SK-MEL-5 (cell line): ENCODE measurements around the gene CD2AP. TPM values are rescaled to one million over a fixed set of nuclear protein-coding genes. Genes with fewer than 3 reads are reported as not detected.
"Not testable (repeated sequence)": the region's sequence is repeated elsewhere in the genome, so short reads cannot be mapped to it uniquely, and the experiment has no call there.

Experiments used
- DNase-seq: peaks from one replicate; pipeline ENCODE4 v3.0.0-alpha.2; 2016; ENCODE audit warnings: low read depth, low spot score
- in situ Hi-C: cut with HindIII; loops from 2 replicates; pipeline ENCODE4 v1.10.0; 2016; ENCODE audit warnings: low sequenced_read_pairs, high pct_unique_total_duplicates, low pct_unique_long_range_greater_than_20kb
- total RNA-seq: library from RNA; depleted of rRNA; stranded (reverse); fragments of >200 nt; shearing (Covaris generic); gene quantifications from 2 replicates; pipeline ENCODE4 v1.2.3, GENCODE V29; 2014

Gene CD2AP
- total RNA-seq, 1 experiment from 2014 or later, result 26.5 TPM

DNA sequence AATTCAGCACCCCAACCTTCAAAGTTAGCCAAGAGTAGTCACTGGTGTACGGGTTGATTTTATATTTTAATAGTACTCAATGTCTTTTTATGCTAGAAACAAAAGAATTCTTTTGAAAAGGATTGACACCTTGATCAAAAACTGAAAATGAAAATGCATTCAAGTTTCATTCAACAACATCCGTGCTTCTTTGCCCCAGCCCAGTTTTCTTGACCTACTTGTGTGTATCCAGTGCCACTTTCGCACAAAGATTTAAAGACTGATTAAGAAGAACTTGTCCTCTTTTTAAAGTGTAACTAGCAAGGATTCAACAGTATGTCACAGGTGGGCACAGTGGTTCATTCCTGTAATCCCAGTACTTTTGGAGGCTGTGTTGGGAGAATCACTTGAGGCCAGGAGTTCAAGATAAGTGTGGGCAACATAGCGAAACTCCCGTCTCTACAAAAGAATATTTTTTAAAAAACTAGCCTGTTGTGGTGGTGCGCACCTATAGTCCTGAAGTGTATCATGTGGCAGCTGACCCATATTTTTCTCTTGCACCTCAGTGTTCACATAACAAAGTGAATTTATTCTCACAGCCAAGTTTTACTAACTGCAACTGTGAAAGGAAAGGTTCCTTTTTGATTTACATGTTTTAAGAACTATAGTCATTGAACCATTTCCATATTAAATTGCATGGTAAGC is 22.7 kb upstream of the CD2AP start:
- no peak for DNase-seq
- in situ Hi-C loops, result no loop called here

DNA sequence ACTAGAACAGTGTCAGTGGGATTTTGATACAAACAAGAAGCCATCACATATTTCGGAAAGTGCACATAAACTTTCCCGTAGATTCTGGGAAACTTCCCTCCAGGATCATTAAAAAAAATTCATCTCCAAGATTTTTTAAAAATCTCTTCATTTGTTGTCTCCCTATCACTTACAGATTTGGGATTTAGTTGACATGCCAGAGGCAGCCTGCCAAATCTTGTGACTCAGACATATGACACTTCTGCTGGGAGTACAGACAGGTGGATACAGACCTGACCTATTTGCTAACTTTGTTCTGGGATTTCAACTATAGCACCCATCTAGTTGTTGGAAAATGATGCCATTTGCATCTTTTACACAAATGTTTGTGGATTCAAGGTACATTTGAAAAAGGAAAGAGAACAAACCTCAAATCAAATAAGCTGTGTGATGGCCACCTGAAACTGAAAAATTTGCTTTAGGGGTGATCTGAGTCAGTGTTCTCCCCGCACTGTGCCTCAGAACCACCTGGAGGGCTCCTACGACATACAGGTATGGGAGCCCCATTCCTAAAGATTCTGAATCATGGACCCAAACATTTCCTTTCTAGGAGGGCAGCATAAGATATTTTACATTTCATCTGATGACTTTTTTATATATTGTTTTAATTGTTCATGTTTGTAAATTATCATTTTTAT is 21.9 kb upstream of the CD2AP start:
- in situ Hi-C loops, result no loop called here
- DNase-seq, result no peak

DNA sequence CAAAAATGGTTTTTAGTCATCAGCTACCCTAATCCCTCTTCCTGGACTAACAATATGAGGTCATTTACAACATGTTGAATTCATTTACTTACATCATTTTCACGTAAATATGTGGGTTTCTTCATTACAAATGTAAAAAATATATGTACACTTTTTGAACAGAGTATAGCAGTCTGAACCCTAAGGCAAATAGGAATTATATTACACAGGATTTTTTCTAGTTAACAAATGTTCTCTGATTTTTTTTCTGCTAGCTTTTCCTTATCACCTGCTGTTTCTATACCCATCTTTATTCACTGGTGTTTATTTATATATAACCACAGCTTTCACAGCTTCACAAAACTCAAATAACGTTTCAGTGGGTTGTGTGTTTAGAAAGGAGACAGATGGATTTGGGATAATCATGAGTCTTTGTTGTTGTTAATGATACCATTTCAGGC is 21.0 kb upstream of the CD2AP start:
- in situ Hi-C loops, result no loop called here
- no peak for DNase-seq

GRCh38 chr6:47457370-47457769 is 20.2 kb upstream of the CD2AP start:
- no peak for DNase-seq
- in situ Hi-C loops, result no loop called here

- DNase-seq, result no peak
- in situ Hi-C loops, result no loop called here
Observed at GRCh38 chr6:47464052-47464451, 13.5 kb upstream of the CD2AP start.

DNA sequence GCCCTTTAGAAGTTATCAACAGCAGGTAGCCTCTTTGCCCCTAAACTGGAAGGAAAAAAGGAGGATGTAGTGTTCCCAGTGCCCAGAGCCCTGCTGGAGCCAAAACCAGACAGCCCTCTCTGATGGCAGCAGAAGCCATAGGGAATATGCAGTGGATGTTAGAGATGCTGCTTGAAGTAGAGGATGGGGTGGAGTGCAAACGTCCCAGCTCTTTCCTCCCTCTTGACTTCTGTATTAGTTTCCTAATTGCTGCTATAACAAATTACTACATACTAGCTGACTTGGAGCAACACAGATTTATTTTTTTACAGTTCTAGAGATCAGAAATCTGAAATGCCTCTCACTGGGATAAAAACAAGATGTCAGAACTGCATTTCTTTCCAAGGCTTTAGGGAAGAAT is 12.5 kb upstream of the CD2AP start:
- no peak for DNase-seq
- in situ Hi-C loops, result no loop called here

DNA sequence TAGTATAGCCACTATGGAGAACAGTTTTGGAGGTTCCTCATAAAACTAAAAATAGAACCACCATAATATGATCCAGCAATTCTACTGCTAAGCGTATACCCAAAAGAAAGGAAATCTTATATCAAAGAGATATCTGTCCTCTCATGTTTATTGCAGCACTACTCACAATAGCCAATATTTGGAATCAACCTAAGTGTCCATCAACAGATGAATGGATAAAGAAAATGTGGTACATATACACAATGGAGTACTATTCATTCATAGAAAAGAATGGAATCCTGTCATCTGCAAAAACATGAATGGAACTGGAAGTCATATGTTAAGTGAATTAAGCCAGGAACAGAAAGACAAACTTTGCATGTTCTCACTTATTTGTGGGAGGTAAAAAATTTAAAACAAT is 5.7 kb upstream of the CD2AP start:
- peak; percentile 77 for DNase-seq
- in situ Hi-C loops, result no loop called here

DNA sequence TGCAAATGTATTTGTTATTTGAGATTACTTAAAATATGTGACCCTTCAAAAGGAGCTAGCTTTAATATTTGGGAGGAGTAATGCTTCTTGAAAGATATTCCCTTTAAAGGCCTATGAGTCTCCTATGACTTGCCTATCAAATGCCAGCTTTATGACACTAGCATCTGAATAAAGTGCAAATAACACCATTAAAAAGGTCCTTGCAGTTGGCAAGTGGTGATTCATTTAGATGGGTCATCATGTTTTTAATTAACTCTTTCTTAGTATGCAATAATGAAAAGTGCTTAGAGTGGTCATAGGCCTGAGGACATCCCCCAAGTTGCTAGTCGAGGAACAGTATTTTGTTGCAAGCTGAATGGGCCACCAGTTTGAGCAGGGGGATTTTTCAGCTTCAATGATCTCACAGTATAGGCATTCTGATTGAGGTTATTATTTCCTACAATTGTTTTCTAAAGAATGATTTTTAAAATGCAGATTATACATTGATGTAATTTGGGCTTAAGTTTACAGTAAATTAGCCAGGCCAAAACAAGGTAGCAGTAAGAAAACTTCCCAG is 3.7 kb upstream of the CD2AP start:
- in situ Hi-C loops, result no loop called here
- no peak for DNase-seq

- in situ Hi-C loops, result no loop called here
- DNase-seq, result no peak
Observed at GRCh38 chr6:47475319-47475816, 2.2 kb upstream of the CD2AP start.

GRCh38 chr6:47476781-47477496 is 650 bp upstream of the CD2AP start:
- no peak for DNase-seq

GRCh38 chr6:47478233-47479139 is 897 bp downstream of the CD2AP start:
- peak; percentile 25 for DNase-seq
- in situ Hi-C loops, result no loop called here

More at GRCh38 chr6:47476781-47477496, 650 bp upstream of the CD2AP start:
- in situ Hi-C loops, result no loop called here

DNA sequence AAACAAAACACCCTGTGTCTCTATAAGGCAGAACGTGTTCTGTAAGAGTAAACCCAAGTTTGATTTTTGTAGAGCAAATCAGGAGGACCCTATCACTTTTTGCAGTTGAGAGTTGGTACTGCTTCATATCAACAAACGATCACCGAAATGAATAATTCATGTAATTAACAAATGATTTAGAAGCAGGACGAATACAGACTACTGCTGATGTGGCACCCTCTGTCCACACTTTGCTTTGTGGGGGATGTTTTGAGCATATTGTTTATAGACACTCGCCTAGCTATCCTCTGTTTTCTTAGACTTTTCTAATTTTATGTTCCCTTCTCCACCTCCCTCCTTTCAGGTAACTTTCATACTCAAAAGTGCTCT is 1.5 kb downstream of the CD2AP start:
- in situ Hi-C loops, result no loop called here
- no peak for DNase-seq

DNA sequence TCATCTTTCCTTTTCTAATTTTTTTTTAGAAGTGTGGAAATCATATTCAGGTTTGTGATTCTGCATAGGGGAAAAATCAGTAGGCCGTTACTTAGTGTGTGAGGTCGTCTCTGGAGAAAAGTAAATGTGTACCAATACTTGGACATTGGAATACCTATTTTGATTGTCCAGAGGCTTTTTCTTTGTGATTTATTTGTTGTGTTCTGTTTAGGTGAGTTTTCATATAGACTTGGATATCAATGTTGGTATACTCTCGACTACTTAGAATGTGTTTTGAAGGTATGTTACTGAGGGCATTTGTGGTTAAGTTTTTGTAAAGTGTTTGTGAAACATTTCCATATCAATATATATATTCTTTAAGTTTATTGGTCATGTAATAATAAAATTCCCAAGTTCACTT is 2.3 kb downstream of the CD2AP start:
- DNase-seq, result no peak
- in situ Hi-C loops, result no loop called here

DNA sequence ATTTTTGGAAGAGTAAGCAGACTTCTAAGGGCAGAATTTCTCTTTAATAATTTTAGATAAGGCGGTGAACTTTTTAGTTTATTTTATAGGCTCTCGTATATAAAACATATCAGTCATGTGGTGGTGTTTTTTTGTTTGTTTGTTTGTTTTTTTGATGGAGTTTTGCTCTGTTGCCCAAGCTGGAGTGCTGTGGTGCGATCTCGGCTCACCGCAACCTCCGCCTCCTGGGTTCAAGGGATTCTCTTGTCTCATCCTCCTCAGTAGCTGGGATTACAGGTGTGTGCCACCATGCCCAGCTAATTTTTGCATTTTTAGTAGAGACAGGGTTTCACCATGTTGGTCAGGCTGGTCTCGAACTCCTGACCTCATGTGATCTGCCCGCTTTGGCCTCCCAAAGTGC is 3.6 kb downstream of the CD2AP start:
- DNase-seq, in situ Hi-C loops: not testable (repeated sequence)

GRCh38 chr6:47481806-47482205 is 4.2 kb downstream of the CD2AP start:
- no peak for DNase-seq
- in situ Hi-C loops, result no loop called here

- DNase-seq, result no peak
- in situ Hi-C loops, result no loop called here
Observed at GRCh38 chr6:47483516-47483852, 5.9 kb downstream of the CD2AP start.

DNA sequence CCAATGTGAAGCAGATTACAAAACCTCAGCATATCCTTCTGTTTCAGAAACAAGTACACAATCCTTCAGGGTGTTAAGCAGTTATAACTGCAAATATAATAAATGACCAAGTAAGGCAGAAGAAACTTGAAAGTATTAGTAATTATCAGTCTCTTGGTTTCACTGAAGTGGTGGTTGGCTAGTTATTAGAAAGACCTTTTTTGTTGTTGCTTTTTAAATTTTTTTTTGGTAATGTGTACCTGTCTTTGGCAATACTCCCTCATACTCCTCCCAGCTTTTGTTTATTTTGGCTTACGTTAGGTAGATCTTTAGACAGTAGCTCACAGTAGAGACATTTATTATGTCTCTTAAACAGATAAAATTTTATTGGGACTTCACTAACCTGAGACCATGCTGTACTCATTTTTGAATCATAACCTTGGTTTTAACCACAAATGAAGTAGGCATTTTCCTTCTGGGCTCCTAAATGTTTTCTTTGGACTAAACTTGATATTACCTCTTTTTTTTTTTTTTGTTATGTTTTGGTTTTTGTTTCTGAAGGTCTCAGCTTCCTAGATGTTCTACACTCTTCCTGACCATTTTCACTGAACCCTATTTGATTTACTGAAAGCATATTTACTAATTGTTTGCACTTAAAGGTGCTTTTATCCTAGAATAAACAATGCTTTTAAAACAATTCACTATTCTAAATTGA is 6.4 kb downstream of the CD2AP start:
- no peak for DNase-seq
- in situ Hi-C loops, result no loop called here
